Transverse colon (tissue), 4 donors: Measurements from ENCODE around the gene MYD88. TPM values are rescaled to one million over a fixed set of nuclear protein-coding genes. Genes with fewer than 3 reads are reported as not detected.

Source experiments
- DNase-seq: peaks from one replicate; pipeline ENCODE4 v3.0.0-alpha.2; 2019
- H3K27ac ChIP-seq, 4 donors: fragments of 200-600 bp; sonication (generic); 2 replicates each; pipeline ENCODE4 v1.5.1; 2016 to 2018; ENCODE audit warnings: inconsistent platforms in 4 of 4
- H3K27me3 ChIP-seq: fragments of 200-600 bp; sonication (generic); 2 replicates; pipeline ENCODE4 v1.5.1; 2017; ENCODE audit warnings: inconsistent platforms
- H3K36me3 ChIP-seq, 4 donors: fragments of 200-600 bp; sonication (generic); 2 replicates each; pipeline ENCODE4 v1.5.1; 2017 to 2019; ENCODE audit warnings: inconsistent platforms in 4 of 4
- H3K4me1 ChIP-seq, 4 donors: fragments of 200-600 bp; sonication (generic); 2 replicates each; pipeline ENCODE4 v1.5.1; 2017 to 2020; ENCODE audit warnings: inconsistent platforms in 4 of 4
- H3K4me3 ChIP-seq, 4 donors: fragments of 200-600 bp; sonication (generic); 1 replicate in 1 of 4; 2 replicates in 3 of 4; pipeline versions ENCODE4 v1.5.1 to v1.6.1; 2017 to 2019; ENCODE audit warnings: inconsistent platforms in 4 of 4
- H3K9me3 ChIP-seq, 2 donors: fragments of 200-600 bp; sonication (generic); 2 replicates each; pipeline ENCODE4 v1.5.1; 2017 to 2019; ENCODE audit warnings: inconsistent platforms in 2 of 2
- EP300 ChIP-seq: sonication (generic); formaldehyde crosslinking; IDR thresholded peaks from one replicate; pipeline ENCODE4 v1.6.1; 2017; ENCODE audit warnings: antibody characterized with exemption, low read depth
- POLR2A ChIP-seq: fragments of 450-650 bp; IDR thresholded peaks from one replicate; pipeline ENCODE4 v1.6.1; 2016; ENCODE audit warnings: antibody characterized with exemption, mild to moderate bottlenecking, moderate library complexity
- POLR2AphosphoS5 ChIP-seq, 3 donors: sonication (generic); formaldehyde crosslinking; IDR thresholded peaks; one replicate each; pipeline ENCODE4 v1.6.1; 2016; ENCODE audit warnings: antibody characterized with exemption in 3 of 3
- WGBS, 2 donors: methylation state at CpG; one replicate each; pipeline ENCODE4 v1.1.5; 2018; ENCODE audit warnings: low coverage in 1 of 2; 5-methylcytosine and 5-hydroxymethylcytosine counted together
- in situ Hi-C, 4 donors: fragments of 200-750 bp; cut with MboI; loops; one replicate each; pipeline versions ENCODE4 v1.15.0 to v1.15.1; 2017; ENCODE audit warnings: low sequenced_read_pairs in 3 of 4, low pct_ligation_motif_present in 1 of 4, low pct_unique_long_range_greater_than_20kb in 1 of 4
- intact Hi-C: fragments of 100-400 bp; cut with DNase I; formaldehyde crosslinking; loops from one replicate; pipeline ENCODE4 v1.15.1; 2023; ENCODE audit warnings: low total_unique reads
- total RNA-seq, 4 donors: library from RNA; depleted of rRNA; stranded (reverse); fragments of >200 nt; gene quantifications; one replicate each; pipeline ENCODE4 v1.1.0, GENCODE V29; 2016
- TF ChIP-seq, protein P1 (sequence below), 5 experiments: fragments of 200-600 bp in 3 of 5; fragments of 450-650 bp in 2 of 5; sonication (generic) in 3 of 5; IDR thresholded peaks; 1 replicate in 2 of 5; 2 replicates in 3 of 5; pipeline ENCODE4 v1.5.1; 2016 to 2017; ENCODE audit warnings: antibody characterized with exemption in 5 of 5, inconsistent platforms in 3 of 5, mild to moderate bottlenecking in 2 of 5, moderate library complexity in 1 of 5

The MYD88 gene
- total RNA-seq, 4 donors from 2014 or later, result 49.0 to 82.2 (median 76.5) TPM

DNA sequence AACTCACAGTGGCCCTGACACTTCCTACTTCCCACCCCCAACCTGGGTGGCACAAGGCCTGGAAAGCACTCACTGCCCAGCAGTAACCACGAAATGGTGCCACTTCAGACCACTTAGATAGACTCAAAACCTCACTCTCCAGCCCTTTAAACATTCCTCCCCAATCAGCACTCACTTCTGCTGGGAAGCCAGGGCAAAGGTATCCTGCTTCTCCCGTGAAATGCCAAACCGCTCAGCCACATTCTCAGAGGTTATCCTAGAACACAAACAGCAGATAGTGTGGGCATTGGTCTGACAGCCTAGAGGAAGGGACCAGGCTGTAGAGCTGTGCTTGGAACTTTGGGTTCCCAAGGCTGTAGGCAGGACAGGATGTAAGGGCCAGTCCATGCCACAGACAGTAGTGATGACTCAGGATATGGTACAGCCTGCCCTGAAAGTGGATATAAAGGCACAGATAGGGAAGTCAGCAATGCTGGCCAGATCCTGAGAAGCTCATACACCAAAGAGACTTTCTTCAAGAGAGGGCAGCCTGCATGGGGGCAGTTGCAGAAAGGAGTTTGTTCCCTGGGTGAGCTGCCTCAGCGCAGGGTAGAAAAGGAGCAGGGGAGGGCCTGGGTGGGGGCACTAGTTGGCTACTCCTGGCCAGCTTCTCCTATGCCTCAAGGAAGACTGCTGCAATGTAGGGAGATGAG is 10.7 kb upstream of the MYD88 start:
- no peak overlapping the region for H3K4me3 ChIP-seq
- TF ChIP-seq POLR2A (no peak), POLR2AphosphoS5 (IDR thresholded peaks at IDR 0.05) (no peak), EP300 (no peak)
- TF ChIP-seq, protein P1, sequence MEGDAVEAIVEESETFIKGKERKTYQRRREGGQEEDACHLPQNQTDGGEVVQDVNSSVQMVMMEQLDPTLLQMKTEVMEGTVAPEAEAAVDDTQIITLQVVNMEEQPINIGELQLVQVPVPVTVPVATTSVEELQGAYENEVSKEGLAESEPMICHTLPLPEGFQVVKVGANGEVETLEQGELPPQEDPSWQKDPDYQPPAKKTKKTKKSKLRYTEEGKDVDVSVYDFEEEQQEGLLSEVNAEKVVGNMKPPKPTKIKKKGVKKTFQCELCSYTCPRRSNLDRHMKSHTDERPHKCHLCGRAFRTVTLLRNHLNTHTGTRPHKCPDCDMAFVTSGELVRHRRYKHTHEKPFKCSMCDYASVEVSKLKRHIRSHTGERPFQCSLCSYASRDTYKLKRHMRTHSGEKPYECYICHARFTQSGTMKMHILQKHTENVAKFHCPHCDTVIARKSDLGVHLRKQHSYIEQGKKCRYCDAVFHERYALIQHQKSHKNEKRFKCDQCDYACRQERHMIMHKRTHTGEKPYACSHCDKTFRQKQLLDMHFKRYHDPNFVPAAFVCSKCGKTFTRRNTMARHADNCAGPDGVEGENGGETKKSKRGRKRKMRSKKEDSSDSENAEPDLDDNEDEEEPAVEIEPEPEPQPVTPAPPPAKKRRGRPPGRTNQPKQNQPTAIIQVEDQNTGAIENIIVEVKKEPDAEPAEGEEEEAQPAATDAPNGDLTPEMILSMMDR (IDR thresholded peaks at IDR 0.05), result no peak
- WGBS, 2 donors, result 97% methylated on average over 4 of the region's 4 CpGs; no CpG with 5 or more reads in 1 of the 2 donors
- H3K4me1 ChIP-seq, result peaks cover 0 to 18% (median 1%) of the 10 kb centered on the region in 4 donors
- in situ Hi-C loops (loop anchor here in 2 of 4 donors (25.0 kb wide), 2 partner anchors 335 to 360 kb away; partner anchors contain the start of genes ACVR2B (in 1 of the 2) and EXOG (in 1 of the 2)), intact Hi-C loops (no loop called here)
- H3K9me3 ChIP-seq, result no peaks in the 10 kb centered on the region
- DNase-seq, result peak; percentile 6
- H3K36me3 ChIP-seq, result peaks cover 0 to 68% (median 28%) of the 10 kb centered on the region in 4 donors
- H3K27ac ChIP-seq, result no peak overlapping the region
- H3K27me3 ChIP-seq, result no peaks in the 10 kb centered on the region

DNA sequence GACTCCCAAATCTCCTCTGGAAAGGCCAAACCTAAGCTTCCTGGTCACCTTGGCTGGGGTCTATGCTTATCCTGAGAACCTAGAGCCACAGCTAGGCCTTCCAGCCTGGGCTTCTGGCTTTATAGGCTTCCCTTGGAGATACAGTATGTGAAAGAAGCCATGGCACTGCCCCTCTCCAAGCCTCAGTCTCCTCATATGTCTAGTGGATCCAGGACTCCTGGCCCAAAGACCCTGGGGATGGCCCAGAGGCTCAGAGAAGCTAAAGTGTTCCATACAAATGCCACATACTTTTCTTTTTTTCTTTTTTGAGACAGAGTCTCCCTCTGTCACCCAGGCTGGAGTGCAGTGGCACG is 10.2 kb upstream of the MYD88 start:
- in situ Hi-C loops (loop anchor here in 2 of 4 donors (25.0 kb wide), 2 partner anchors 334 to 359 kb away; partner anchors contain the start of genes ACVR2B (in 1 of the 2) and EXOG (in 1 of the 2)), intact Hi-C loops (no loop called here)
- no peak overlapping the region for H3K4me3 ChIP-seq
- peaks cover under 1 to 23% (median 5%) of the 10 kb centered on the region in 4 donors for H3K4me1 ChIP-seq
- WGBS, 2 donors, result 86 to 95% methylated on average over 1 of the region's 1 CpG
- TF ChIP-seq EP300 (no peak), POLR2AphosphoS5 (IDR thresholded peaks at IDR 0.05) (no peak), POLR2A (no peak)
- TF ChIP-seq, protein P1 (IDR thresholded peaks at IDR 0.05), result no peak
- DNase-seq, result no peak
- no peaks in the 10 kb centered on the region for H3K27me3 ChIP-seq
- no peaks in the 10 kb centered on the region for H3K9me3 ChIP-seq
- H3K27ac ChIP-seq, result no peak overlapping the region
- peaks cover 0 to 63% (median 27%) of the 10 kb centered on the region in 4 donors for H3K36me3 ChIP-seq

DNA sequence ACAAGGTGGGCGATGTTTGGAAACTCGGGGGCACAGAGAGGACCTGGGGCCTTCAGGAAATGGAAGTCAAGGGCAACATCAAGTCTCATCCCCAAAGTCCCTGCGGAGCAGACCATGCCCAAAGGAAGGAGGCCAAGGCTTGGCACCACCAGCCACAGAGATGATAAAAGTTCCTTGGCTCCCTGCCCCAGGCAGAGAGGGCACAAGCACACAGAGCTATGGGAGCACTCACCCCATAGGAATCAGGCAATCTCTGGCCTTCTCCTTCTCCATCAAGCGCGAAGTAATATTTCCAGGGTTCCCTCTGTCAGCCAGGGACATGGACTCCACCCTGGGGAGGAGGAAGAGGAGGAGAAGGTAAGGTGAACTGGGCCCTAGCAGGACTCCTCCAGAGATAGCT is 9.4 kb upstream of the MYD88 start:
- H3K27ac ChIP-seq, result no peak overlapping the region
- TF ChIP-seq EP300 (no peak), POLR2AphosphoS5 (IDR thresholded peaks at IDR 0.05) (no peak), POLR2A (no peak)
- TF ChIP-seq, protein P1 (IDR thresholded peaks at IDR 0.05), result no peak
- intact Hi-C loops, result no loop called here
- no peak overlapping the region for H3K4me3 ChIP-seq
- in situ Hi-C loops, result loop anchor here in 2 of 4 donors (25.0 kb wide), 2 partner anchors 333 to 358 kb away; partner anchors contain the start of genes ACVR2B (in 1 of the 2) and EXOG (in 1 of the 2)
- peaks cover 0 to 56% (median 26%) of the 10 kb centered on the region in 4 donors for H3K36me3 ChIP-seq
- H3K4me1 ChIP-seq, result peaks cover 7 to 31% (median 12%) of the 10 kb centered on the region in 4 donors
- no peaks in the 10 kb centered on the region for H3K9me3 ChIP-seq
- DNase-seq, result peak; percentile 5
- no peaks in the 10 kb centered on the region for H3K27me3 ChIP-seq
- 96 to 100% methylated on average over 2 to 5 of the region's 5 CpGs for WGBS, 2 donors

DNA sequence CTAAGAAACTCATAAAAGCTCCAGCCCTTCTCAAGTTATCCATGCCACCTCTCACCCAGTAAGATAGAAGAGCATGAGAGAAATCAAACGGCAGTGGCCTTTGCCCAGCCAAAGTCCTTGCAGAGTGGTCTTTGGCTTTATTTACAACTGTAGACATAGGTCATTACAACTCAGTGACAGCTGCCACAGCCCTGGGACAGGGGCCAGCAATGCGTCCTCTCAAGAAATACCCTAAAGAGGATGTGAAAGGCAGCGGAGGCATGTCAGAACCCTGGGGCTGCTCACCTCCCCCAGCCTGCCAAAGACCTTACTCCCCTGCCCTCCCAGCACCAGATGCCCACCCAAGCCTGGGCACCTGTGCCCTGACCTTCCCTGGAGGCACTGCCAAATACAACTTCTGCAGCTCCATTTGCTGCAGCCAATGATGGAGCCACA is 7.8 kb upstream of the MYD88 start:
- in situ Hi-C loops, result loop anchor here in 2 of 4 donors (25.0 kb wide), 2 partner anchors 332 to 357 kb away; partner anchors contain the start of genes ACVR2B (in 1 of the 2) and EXOG (in 1 of the 2)
- TF ChIP-seq EP300 (no peak), POLR2AphosphoS5 (IDR thresholded peaks at IDR 0.05) (peak in 2 of 3 donors; percentile 30 to 51)
- Histone ChIP-seq H3K4me1 (peaks cover 21 to 47% (median 28%) of the 10 kb centered on the region in 4 donors), H3K36me3 (peaks cover 0 to 49% (median 21%) of the 10 kb centered on the region in 4 donors), H3K27me3 (no peaks in the 10 kb centered on the region), H3K27ac (peak overlapping the region in 3 of 4 donors; percentile 10 to 56 (median 30)), H3K9me3 (no peaks in the 10 kb centered on the region), H3K4me3 (no peak overlapping the region)
- 56% methylated on average over 3 of the region's 3 CpGs; no CpG with 5 or more reads in 1 of the 2 donors for WGBS, 2 donors
- intact Hi-C loops, result no loop called here
- DNase-seq, result peak; percentile 48
